Measurements from ENCODE around the gene CNIH2.

DNA sequence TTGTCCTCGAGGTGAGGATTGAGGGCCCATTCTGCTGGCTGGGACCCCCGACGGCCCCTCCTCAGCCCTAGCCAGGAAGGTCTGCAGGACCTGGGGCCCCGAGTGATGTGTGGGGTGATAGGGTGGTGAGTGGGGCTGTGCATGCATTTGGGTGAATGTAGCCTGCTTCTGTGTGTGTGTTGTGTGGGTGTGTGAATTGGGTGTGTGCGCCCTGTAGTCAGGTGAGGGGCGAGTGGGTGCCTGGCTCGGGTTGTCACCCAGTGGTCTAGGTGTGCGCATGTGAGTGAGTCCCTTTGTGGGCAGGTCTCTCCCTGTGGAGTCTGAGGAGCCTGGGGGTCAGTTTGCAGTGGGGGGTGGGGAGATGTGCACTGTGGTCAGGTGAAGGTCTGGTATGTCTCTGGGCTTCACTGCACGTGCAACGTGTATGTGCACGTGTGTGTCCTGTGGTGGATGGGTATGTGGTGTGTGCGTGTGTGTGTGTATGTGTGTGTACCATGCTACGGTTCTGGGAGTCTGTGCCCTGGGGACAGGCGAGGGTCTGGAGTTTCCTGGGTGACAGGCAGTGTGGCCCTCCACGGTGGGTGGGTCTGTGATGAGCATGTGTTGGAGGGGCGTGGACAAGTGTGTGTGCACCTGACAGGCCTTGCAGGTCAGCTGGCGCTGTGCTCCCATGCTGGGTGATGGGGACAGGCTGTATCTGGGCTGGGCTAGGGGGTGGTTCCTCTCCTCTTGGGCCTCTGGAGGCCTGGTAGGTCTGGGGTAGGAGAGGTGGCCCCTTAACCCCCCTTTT, 14.8 kb downstream of the CNIH2 start:
- TF ChIP-seq, protein P1, sequence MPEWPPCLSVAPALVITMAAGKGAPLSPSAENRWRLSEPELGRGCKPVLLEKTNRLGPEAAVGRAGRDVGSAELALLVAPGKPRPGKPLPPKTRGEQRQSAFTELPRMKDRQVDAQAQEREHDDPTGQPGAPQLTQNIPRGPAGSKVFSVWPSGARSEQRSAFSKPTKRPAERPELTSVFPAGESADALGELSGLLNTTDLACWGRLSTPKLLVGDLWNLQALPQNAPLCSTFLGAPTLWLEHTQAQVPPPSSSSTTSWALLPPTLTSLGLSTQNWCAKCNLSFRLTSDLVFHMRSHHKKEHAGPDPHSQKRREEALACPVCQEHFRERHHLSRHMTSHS (tag by site-specific recombination; IDR thresholded peaks at IDR 0.05), result no peak
- TF ChIP-seq, protein P2, sequence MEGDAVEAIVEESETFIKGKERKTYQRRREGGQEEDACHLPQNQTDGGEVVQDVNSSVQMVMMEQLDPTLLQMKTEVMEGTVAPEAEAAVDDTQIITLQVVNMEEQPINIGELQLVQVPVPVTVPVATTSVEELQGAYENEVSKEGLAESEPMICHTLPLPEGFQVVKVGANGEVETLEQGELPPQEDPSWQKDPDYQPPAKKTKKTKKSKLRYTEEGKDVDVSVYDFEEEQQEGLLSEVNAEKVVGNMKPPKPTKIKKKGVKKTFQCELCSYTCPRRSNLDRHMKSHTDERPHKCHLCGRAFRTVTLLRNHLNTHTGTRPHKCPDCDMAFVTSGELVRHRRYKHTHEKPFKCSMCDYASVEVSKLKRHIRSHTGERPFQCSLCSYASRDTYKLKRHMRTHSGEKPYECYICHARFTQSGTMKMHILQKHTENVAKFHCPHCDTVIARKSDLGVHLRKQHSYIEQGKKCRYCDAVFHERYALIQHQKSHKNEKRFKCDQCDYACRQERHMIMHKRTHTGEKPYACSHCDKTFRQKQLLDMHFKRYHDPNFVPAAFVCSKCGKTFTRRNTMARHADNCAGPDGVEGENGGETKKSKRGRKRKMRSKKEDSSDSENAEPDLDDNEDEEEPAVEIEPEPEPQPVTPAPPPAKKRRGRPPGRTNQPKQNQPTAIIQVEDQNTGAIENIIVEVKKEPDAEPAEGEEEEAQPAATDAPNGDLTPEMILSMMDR (tag by site-specific recombination; IDR thresholded peaks at IDR 0.05), result no peak
- TF ChIP-seq ZNF274 (IDR thresholded peaks at IDR 0.05; ENCODE audit: low read length) (no peak), ZNF274 (tag by site-specific recombination; IDR thresholded peaks at IDR 0.05; ENCODE audit: borderline replicate concordance) (no peak), YY1 (tag by site-specific recombination; IDR thresholded peaks at IDR 0.05) (no peak)
- TF ChIP-seq, protein P3, sequence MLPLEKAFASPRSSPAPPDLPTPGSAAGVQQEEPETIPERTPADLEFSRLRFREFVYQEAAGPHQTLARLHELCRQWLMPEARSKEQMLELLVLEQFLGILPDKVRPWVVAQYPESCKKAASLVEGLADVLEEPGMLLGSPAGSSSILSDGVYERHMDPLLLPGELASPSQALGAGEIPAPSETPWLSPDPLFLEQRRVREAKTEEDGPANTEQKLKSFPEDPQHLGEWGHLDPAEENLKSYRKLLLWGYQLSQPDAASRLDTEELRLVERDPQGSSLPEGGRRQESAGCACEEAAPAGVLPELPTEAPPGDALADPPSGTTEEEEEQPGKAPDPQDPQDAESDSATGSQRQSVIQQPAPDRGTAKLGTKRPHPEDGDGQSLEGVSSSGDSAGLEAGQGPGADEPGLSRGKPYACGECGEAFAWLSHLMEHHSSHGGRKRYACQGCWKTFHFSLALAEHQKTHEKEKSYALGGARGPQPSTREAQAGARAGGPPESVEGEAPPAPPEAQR (tag by site-specific recombination; IDR thresholded peaks at IDR 0.05), result no peak
- TF ChIP-seq, protein P4, sequence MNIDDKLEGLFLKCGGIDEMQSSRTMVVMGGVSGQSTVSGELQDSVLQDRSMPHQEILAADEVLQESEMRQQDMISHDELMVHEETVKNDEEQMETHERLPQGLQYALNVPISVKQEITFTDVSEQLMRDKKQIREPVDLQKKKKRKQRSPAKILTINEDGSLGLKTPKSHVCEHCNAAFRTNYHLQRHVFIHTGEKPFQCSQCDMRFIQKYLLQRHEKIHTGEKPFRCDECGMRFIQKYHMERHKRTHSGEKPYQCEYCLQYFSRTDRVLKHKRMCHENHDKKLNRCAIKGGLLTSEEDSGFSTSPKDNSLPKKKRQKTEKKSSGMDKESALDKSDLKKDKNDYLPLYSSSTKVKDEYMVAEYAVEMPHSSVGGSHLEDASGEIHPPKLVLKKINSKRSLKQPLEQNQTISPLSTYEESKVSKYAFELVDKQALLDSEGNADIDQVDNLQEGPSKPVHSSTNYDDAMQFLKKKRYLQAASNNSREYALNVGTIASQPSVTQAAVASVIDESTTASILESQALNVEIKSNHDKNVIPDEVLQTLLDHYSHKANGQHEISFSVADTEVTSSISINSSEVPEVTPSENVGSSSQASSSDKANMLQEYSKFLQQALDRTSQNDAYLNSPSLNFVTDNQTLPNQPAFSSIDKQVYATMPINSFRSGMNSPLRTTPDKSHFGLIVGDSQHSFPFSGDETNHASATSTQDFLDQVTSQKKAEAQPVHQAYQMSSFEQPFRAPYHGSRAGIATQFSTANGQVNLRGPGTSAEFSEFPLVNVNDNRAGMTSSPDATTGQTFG (tag by site-specific recombination; IDR thresholded peaks at IDR 0.05; ENCODE audit: borderline replicate concordance), result no peak
- TF ChIP-seq, protein P5, sequence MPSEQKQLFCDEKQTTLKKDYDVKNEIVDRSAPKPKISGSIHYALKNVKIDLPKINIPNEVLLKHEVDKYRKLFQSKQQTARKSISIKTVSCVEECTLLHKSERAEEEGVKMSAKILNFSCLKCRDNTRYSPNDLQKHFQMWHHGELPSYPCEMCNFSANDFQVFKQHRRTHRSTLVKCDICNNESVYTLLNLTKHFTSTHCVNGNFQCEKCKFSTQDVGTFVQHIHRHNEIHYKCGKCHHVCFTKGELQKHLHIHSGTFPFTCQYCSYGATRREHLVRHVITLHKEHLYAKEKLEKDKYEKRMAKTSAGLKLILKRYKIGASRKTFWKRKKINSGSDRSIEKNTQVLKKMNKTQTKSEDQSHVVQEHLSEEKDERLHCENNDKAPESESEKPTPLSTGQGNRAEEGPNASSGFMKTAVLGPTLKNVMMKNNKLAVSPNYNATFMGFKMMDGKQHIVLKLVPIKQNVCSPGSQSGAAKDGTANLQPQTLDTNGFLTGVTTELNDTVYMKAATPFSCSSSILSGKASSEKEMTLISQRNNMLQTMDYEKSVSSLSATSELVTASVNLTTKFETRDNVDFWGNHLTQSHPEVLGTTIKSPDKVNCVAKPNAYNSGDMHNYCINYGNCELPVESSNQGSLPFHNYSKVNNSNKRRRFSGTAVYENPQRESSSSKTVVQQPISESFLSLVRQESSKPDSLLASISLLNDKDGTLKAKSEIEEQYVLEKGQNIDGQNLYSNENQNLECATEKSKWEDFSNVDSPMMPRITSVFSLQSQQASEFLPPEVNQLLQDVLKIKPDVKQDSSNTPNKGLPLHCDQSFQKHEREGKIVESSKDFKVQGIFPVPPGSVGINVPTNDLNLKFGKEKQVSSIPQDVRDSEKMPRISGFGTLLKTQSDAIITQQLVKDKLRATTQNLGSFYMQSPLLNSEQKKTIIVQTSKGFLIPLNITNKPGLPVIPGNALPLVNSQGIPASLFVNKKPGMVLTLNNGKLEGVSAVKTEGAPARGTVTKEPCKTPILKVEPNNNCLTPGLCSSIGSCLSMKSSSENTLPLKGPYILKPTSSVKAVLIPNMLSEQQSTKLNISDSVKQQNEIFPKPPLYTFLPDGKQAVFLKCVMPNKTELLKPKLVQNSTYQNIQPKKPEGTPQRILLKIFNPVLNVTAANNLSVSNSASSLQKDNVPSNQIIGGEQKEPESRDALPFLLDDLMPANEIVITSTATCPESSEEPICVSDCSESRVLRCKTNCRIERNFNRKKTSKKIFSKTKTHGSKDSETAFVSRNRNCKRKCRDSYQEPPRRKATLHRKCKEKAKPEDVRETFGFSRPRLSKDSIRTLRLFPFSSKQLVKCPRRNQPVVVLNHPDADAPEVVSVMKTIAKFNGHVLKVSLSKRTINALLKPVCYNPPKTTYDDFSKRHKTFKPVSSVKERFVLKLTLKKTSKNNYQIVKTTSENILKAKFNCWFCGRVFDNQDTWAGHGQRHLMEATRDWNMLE (tag by site-specific recombination; conservative IDR thresholded peaks at IDR 0.05; ENCODE audit: low read depth), result no peak
- TF ChIP-seq, protein P6, sequence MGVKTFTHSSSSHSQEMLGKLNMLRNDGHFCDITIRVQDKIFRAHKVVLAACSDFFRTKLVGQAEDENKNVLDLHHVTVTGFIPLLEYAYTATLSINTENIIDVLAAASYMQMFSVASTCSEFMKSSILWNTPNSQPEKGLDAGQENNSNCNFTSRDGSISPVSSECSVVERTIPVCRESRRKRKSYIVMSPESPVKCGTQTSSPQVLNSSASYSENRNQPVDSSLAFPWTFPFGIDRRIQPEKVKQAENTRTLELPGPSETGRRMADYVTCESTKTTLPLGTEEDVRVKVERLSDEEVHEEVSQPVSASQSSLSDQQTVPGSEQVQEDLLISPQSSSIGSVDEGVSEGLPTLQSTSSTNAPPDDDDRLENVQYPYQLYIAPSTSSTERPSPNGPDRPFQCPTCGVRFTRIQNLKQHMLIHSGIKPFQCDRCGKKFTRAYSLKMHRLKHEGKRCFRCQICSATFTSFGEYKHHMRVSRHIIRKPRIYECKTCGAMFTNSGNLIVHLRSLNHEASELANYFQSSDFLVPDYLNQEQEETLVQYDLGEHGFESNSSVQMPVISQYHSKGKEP (tag by site-specific recombination; IDR thresholded peaks at IDR 0.05), result no peak
